ENCODE measurements around the gene EPHB6. TPM values are rescaled to one million over a fixed set of nuclear protein-coding genes. Genes with fewer than 3 reads are reported as not detected.

The EPHB6 gene
- total RNA-seq, 2 experiments from 2014 or later = 0.41 to 0.57 TPM

DNA sequence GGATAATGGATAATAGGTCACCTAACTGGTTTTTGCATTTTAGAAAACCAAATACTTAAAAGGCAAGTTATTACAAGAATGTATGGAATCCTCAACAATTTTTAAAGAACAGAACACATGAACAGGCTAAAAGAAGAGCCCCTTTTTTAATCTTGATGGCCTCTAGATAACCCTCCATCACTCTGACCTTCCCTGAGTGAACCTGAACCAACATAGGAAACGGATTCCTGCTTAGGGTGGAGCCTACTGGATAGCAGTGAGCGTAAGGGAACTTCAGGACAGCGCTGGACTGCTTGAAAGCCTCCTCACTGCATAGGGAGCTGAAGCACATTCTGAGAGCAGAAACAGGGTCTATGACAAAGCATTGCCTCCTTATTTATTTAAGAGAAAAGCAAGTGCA, 58.2 kb downstream of the EPHB6 start:
- TF ChIP-seq EZH2phosphoT487 (IDR thresholded peaks at IDR 0.05; ENCODE audit: borderline replicate concordance, low read depth, low read length) (no peak), CTCF (conservative IDR thresholded peaks at IDR 0.05; ENCODE audit: low read length) (no peak)
- BruUV-seq (replicated peaks) = no TSS peak
- H3K27ac ChIP-seq (ENCODE audit: low read depth, low read length, poor library complexity, severe bottlenecking) = no peak overlapping the region
- no peaks in the 10 kb centered on the region for H3K36me3 ChIP-seq (ENCODE audit: insufficient read depth, low read length)
- no peaks in the 10 kb centered on the region for H3K79me2 ChIP-seq (ENCODE audit: insufficient read depth, low read depth, low read length)
- ChIA-PET CTCF (ENCODE audit: unreplicated experiment) (no interaction called here), POLR2A (no interaction called here)
- H3K9me3 ChIP-seq (ENCODE audit: low read length) = no peaks in the 10 kb centered on the region
- no peak overlapping the region for H3K4me2 ChIP-seq (ENCODE audit: low read length)
- H4K20me1 ChIP-seq (ENCODE audit: insufficient read depth, low read length) = no peaks in the 10 kb centered on the region
- no peak overlapping the region for H3K4me3 ChIP-seq (ENCODE audit: low read depth, low read length, poor library complexity, severe bottlenecking)
- no peak for DNase-seq (ENCODE audit: low spot score)
- no peaks in the 10 kb centered on the region for H3K9me2 ChIP-seq (ENCODE audit: insufficient read depth, low read length)
- H3K4me1 ChIP-seq (ENCODE audit: insufficient read depth, low read length, poor library complexity, severe bottlenecking) = no peaks in the 10 kb centered on the region
- intact Hi-C loops (cut with micrococcal nuclease; ENCODE audit: unreplicated experiment) = no loop called here
- H2AFZ ChIP-seq (ENCODE audit: low read length) = no peak overlapping the region

GRCh38 chr7:142913566-142913965, 58.7 kb downstream of the EPHB6 start:
- BruUV-seq (replicated peaks) = no TSS peak
- CTCF ChIA-PET (ENCODE audit: unreplicated experiment) = no interaction called here

GRCh38 chr7:142914121-142914520, 59.2 kb downstream of the EPHB6 start:
- ChIA-PET CTCF (ENCODE audit: unreplicated experiment) (no interaction called here), POLR2A (no interaction called here)
- H3K9me3 ChIP-seq (ENCODE audit: low read length) = no peaks in the 10 kb centered on the region
- no peak overlapping the region for H3K27ac ChIP-seq (ENCODE audit: low read depth, low read length, poor library complexity, severe bottlenecking)
- no peaks in the 10 kb centered on the region for H3K79me2 ChIP-seq (ENCODE audit: insufficient read depth, low read depth, low read length)
- no peak overlapping the region for H3K4me2 ChIP-seq (ENCODE audit: low read length)
- no peaks in the 10 kb centered on the region for H3K36me3 ChIP-seq (ENCODE audit: insufficient read depth, low read length)
- H3K4me1 ChIP-seq (ENCODE audit: insufficient read depth, low read length, poor library complexity, severe bottlenecking) = no peaks in the 10 kb centered on the region
- H4K20me1 ChIP-seq (ENCODE audit: insufficient read depth, low read length) = no peaks in the 10 kb centered on the region
- BruUV-seq (replicated peaks) = no TSS peak
- TF ChIP-seq EZH2phosphoT487 (IDR thresholded peaks at IDR 0.05; ENCODE audit: borderline replicate concordance, low read depth, low read length) (no peak), CTCF (conservative IDR thresholded peaks at IDR 0.05; ENCODE audit: low read length) (no peak)
- H3K4me3 ChIP-seq (ENCODE audit: low read depth, low read length, poor library complexity, severe bottlenecking) = no peak overlapping the region
- no peak overlapping the region for H2AFZ ChIP-seq (ENCODE audit: low read length)
- intact Hi-C loops (cut with micrococcal nuclease; ENCODE audit: unreplicated experiment) = no loop called here
- DNase-seq (ENCODE audit: low spot score) = no peak
- no peaks in the 10 kb centered on the region for H3K9me2 ChIP-seq (ENCODE audit: insufficient read depth, low read length)

More at GRCh38 chr7:142913566-142913965, 58.7 kb downstream of the EPHB6 start:
- DNase-seq (ENCODE audit: low spot score) = no peak
- Histone ChIP-seq H4K20me1 (ENCODE audit: insufficient read depth, low read length) (no peaks in the 10 kb centered on the region), H3K4me1 (ENCODE audit: insufficient read depth, low read length, poor library complexity, severe bottlenecking) (no peaks in the 10 kb centered on the region), H2AFZ (ENCODE audit: low read length) (no peak overlapping the region), H3K4me3 (ENCODE audit: low read depth, low read length, poor library complexity, severe bottlenecking) (no peak overlapping the region), H3K4me2 (ENCODE audit: low read length) (no peak overlapping the region), H3K27ac (ENCODE audit: low read depth, low read length, poor library complexity, severe bottlenecking) (no peak overlapping the region), H3K9me3 (ENCODE audit: low read length) (no peaks in the 10 kb centered on the region), H3K9me2 (ENCODE audit: insufficient read depth, low read length) (no peaks in the 10 kb centered on the region), H3K36me3 (ENCODE audit: insufficient read depth, low read length) (no peaks in the 10 kb centered on the region), H3K79me2 (ENCODE audit: insufficient read depth, low read depth, low read length) (no peaks in the 10 kb centered on the region)
- intact Hi-C loops (cut with micrococcal nuclease; ENCODE audit: unreplicated experiment) = no loop called here
- TF ChIP-seq CTCF (conservative IDR thresholded peaks at IDR 0.05; ENCODE audit: low read length) (no peak), EZH2phosphoT487 (IDR thresholded peaks at IDR 0.05; ENCODE audit: borderline replicate concordance, low read depth, low read length) (no peak)
- POLR2A ChIA-PET = no interaction called here

Measured in OCI-LY7 (cell line).